ENCODE results near the gene RIGI.
A peak's percentile ranks its signal among the peaks of the same experiment; 100 is the strongest.

DNA sequence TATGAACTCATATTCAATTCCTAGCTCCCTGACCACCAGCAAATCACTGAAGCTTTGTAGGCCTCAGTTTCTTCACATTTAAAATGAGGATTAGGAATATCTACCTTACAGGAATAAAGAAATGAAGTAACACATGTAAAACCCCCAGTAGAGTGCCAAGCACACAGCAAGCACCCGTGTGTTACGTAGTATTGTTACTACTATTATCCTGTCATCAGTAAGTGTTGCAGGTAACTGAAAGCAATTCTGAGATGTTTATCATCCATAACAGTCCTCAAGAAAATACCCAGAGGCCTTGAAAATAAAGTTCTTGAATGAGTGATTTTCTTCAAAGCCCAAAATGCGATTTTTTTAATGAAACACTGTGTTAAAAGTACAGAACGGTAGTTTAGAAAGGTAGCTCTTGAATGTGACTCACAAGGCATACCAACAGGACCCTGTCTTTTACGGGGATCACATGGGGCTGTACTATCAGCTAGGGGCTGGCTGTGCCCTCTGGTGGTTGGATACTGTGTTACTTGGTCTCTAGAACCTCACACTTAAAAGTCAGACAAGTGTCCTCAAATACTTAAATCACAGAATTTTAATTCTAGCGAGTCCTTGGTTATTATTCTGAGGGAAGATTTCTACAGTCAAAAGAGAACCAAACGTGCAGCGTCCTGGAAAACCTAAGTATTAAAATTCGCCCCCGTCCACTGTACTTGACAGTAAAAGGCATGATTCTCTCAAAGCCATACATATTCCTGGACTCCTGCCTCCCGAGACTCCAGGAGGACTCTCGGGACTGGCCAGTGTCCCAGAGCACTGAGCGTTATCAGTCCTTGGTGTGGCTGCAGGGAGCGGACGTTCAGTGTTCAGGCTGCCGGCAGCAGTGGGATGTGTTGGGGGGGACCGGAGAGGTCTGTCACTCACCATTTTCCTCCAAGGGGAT lies 46.2 kb upstream of the RIGI start:
- TF ChIP-seq, protein P1, sequence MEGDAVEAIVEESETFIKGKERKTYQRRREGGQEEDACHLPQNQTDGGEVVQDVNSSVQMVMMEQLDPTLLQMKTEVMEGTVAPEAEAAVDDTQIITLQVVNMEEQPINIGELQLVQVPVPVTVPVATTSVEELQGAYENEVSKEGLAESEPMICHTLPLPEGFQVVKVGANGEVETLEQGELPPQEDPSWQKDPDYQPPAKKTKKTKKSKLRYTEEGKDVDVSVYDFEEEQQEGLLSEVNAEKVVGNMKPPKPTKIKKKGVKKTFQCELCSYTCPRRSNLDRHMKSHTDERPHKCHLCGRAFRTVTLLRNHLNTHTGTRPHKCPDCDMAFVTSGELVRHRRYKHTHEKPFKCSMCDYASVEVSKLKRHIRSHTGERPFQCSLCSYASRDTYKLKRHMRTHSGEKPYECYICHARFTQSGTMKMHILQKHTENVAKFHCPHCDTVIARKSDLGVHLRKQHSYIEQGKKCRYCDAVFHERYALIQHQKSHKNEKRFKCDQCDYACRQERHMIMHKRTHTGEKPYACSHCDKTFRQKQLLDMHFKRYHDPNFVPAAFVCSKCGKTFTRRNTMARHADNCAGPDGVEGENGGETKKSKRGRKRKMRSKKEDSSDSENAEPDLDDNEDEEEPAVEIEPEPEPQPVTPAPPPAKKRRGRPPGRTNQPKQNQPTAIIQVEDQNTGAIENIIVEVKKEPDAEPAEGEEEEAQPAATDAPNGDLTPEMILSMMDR (conservative IDR thresholded peaks at IDR 0.05; ENCODE audit: low read length) = peak; percentile 87
- no peak for TF ChIP-seq EZH2phosphoT487 (IDR thresholded peaks at IDR 0.05; ENCODE audit: borderline replicate concordance)

Data from Loucy (cell line).